Fibroblast of pulmonary artery (primary cell): ENCODE data around the gene CCDC127.
A peak's percentile ranks its signal among the peaks of the same experiment; 100 is the strongest.

Experiments used
- DNase-seq: peaks from one replicate; pipeline ENCODE4 v3.0.0-alpha.2; 2010; ENCODE audit warnings: low read depth
- H3K4me3 ChIP-seq: replicated peaks from 2 replicates; pipeline ENCODE4 v1.5.1; 2011; ENCODE audit warnings: low read depth, mild to moderate bottlenecking, control low read depth, low read length, moderate library complexity
- TF ChIP-seq, protein P1 (sequence below): IDR thresholded peaks from 2 replicates; pipeline ENCODE4 v1.5.1; 2011; ENCODE audit warnings: mild to moderate bottlenecking, control low read depth, low read length, inconsistent platforms; ENCODE audit errors: missing control alignments

CCDC127 gene

DNA sequence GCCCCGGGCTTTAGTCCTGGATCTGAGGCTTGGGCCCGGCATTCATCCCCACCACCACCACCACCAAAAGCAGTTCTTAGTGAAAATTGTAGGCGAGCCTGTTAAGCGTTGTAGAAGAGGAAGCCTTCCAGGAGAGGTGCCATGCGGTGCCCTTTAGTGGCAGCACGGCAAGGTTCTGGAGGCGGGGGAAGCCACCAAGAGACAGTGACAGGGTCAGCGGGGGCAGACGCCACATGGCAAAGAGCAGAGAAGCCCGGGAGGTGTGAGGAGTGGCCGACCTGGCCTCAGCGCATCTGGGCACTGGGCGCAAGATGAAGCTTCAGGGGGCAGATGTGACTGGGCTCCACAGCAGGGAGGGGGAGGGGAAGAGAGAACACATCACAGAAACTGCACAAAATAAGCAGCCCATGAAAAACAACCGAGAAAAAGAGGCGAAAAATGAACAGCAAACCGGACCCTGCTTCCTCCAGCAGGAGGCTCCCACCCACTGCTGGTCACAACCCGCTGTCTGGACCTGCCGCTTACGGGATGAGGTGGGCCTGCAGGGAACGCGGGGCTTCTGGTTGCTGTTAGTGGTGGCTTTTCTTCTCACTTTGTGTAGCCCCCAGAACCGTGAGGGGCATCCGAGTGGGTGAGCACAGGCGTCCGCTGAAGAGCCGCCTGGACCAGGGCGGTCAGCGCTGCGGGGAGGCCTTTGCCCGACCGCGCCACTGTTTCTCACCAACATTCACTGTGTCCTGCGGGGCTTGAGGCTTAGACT, 22.4 kb downstream of the CCDC127 start:
- TF ChIP-seq, protein P1, sequence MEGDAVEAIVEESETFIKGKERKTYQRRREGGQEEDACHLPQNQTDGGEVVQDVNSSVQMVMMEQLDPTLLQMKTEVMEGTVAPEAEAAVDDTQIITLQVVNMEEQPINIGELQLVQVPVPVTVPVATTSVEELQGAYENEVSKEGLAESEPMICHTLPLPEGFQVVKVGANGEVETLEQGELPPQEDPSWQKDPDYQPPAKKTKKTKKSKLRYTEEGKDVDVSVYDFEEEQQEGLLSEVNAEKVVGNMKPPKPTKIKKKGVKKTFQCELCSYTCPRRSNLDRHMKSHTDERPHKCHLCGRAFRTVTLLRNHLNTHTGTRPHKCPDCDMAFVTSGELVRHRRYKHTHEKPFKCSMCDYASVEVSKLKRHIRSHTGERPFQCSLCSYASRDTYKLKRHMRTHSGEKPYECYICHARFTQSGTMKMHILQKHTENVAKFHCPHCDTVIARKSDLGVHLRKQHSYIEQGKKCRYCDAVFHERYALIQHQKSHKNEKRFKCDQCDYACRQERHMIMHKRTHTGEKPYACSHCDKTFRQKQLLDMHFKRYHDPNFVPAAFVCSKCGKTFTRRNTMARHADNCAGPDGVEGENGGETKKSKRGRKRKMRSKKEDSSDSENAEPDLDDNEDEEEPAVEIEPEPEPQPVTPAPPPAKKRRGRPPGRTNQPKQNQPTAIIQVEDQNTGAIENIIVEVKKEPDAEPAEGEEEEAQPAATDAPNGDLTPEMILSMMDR, result peak; percentile 5
- H3K4me3 ChIP-seq, result no peak overlapping the region
- DNase-seq, result no peak

DNA sequence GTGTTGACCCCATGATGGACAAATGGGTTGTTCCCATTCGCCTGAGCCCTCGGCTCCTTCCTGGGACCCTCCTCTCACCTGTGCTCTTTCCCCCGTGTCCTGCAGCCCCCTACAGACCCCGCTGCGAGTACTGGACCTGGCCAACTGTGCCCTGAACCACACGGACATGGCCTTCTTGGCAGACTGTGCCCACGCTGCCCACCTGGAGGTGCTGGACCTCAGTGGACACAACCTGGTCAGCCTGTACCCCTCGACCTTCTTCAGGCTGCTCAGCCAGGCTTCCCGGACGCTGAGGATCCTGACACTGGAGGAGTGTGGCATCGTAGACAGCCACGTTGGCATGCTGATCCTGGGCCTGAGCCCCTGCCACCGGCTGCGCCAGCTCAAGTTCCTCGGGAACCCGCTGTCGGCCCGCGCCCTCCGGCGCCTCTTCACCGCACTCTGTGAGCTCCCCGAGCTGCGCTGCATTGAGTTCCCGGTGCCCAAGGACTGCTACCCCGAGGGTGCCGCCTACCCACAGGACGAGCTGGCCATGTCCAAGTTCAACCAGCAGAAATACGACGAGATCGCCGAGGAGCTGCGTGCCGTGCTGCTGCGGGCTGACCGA, 23.2 kb downstream of the CCDC127 start:
- H3K4me3 ChIP-seq, result no peak overlapping the region

DNA sequence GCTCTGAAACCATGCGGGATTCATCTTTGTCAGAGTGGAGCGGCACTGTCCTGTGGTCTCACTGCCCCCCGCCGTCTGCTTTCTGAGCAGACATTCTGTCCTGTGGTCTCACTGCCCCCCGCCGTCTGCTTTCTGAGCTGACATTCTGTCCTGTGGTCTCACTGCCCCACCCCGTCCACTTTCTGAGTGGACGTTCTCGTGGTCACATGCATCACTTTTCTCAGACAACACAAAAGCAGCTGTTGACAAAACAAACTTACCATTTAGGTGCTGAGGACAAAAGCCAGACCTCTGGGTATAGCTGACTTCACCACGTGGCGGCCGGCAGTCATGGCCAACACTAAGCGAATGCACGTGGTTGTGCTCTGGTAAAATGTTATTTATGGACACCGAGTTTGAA, 23.9 kb downstream of the CCDC127 start:
- TF ChIP-seq, protein P1, result no peak
- H3K4me3 ChIP-seq, result no peak overlapping the region
- DNase-seq, result no peak

More for the DNA sequence above, 23.2 kb downstream of the CCDC127 start:
- no peak for DNase-seq
- TF ChIP-seq, protein P1, result no peak

DNA sequence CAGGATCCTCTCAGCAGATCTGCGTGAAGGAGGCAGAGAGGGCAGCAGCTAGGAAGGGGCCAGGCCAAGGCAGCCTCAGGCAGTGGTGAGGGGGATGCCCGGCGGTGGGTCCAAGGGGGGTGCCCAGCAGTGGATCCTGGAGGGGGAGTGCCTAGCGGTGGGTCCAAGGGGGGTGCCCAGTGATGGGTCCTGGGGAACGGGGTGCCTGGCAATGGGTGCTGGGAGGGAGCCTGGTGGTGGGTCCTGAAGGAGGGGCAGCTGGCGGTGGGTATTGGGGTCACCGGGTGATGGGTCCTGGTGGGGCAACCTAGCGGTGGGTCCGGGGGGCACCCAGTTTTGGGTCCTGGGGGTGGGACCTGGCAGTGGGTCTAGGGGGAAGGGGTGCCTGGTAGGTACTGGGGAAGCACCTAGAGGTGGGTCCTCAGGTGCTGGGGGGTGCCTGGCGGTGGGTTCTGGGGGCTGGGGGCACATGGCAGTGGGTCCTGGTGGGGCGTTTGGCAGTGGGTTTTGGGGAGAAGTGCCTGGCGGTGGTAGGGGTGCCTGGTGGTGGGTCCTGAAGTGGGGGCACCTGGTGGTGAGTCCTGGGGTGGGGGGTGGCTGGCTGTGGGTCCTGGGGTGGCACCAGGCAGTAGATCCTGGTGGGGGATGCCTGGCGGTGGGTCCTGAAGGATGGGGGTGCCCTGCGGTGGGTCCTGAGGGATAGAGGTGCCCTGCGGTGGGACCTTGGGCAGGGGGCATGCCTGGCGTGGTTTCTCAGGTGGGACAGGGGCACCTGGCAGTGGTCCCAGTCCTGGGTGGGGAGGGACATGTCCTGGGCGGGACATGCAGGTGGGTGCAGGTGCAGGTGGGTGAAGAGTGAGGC, 24.8 kb downstream of the CCDC127 start:
- no peak for DNase-seq
- TF ChIP-seq, protein P1, result no peak
- H3K4me3 ChIP-seq, result no peak overlapping the region

DNA sequence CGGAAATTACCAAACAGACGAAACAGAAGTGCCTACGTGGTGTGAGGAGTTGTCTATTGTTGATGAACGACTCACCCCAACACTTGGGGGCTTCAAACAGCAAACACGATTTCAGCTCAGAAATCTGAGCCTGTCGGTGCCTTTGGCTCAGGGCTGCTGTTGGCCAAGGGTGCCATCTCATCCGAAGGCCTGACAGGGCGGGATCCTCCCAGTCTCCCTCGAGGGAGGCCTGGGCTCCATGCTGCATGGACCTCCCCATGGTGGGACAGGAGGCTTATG, 25.3 kb downstream of the CCDC127 start:
- no peak for DNase-seq
- TF ChIP-seq, protein P1, result no peak
- no peak overlapping the region for H3K4me3 ChIP-seq

DNA sequence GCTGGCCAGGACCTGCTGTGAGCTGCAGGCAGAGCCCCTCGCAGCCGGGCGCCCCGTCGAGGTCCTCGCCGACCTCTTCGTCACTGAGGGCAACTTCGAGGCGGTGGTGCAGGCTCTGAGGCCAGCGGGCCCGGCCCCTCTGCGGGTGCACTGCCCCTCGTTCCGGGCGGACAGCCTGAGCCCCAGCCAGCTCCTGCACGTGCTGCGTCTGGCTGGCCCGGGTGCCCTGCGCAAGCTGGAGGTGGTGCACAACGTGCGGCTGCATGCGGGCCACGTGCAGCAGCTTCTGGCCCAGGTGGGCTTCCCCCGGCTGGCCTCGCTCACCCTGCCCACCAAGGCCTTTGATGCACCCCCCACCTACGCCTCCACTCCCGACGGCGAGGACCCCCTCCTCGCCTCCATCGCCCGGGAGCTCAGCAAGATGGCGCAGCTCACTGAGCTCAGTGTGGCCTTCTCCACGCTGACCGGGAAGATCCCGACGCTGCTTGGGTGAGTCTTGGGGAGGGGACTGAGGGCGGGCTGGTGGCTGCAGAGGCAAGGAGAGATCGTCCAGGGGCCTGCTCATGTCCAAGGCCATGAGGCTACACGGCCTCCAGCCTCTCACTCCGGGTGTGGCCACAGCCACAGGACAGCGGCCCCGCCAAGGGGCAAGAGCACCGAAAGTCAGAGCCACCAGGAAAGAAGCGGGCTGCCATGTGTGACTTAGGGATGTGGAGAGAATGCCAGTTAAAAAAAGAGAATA, 25.8 kb downstream of the CCDC127 start:
- TF ChIP-seq, protein P1, result no peak
- no peak for DNase-seq
- no peak overlapping the region for H3K4me3 ChIP-seq
